Measurements from ENCODE around the gene BTBD9.
A peak's percentile ranks its signal among the peaks of the same experiment; 100 is the strongest.

The BTBD9 gene

DNA sequence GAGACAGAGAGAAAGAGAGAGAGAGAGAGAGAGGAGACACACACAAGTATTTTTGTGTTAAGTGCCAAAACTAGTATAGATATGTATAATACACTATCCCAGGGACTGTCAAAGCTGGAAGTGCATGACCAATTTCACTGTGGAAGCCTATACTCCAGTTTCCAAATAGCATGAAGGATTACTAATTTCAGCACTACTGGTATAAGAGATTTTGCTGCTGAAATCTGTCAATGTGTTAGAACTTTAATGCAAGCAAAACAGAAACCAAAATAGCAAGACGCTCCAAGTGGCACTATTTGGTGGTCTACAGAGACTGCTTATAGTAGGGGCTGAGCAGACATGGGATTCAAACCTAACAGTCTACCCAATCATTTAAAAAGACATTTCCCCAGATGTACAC, 284.8 kb downstream of the BTBD9 start:
- Histone ChIP-seq H2BK120ac (ENCODE audit: low read depth, low read length) (no peak overlapping the region), H2AK5ac (ENCODE audit: low read length, severe bottlenecking) (no peak overlapping the region), H2BK5ac (ENCODE audit: low read depth, low read length, poor library complexity, severe bottlenecking) (no peak overlapping the region), H3K36me3 (ENCODE audit: control insufficient read depth in 1 of 2, insufficient read depth in 2 of 2, low read depth in 1 of 2, low read length in 2 of 2) (no peaks in the 10 kb centered on the region), H4K91ac (ENCODE audit: low read length) (no peak overlapping the region), H2BK15ac (ENCODE audit: low read depth, poor library complexity, severe bottlenecking) (no peak overlapping the region), H3K18ac (ENCODE audit: low read depth in 1 of 2, low read length in 2 of 2) (peak overlapping the region in 1 of 2 experiments; percentile 33), H2BK12ac (ENCODE audit: low read length in 2 of 2) (no peak overlapping the region), H3K4me2 (ENCODE audit: low read length, poor library complexity, severe bottlenecking) (no peak overlapping the region), H2AFZ (ENCODE audit: low read depth, low read length) (no peak overlapping the region), H3K4me1 (ENCODE audit: control insufficient read depth, insufficient read depth, low read depth, low read length) (peaks cover 4% of the 10 kb centered on the region), H3K79me1 (replicated peaks; ENCODE audit: low read length, poor library complexity, severe bottlenecking) (peaks cover 2% of the 10 kb centered on the region), H4K8ac (ENCODE audit: low read length) (no peak overlapping the region), H3K14ac (ENCODE audit: low read length in 2 of 2) (no peak overlapping the region), H3K4me3 (ENCODE audit: insufficient read depth in 1 of 2, low read depth in 1 of 2, low read length in 2 of 2) (peak overlapping the region in 1 of 2 experiments; percentile 5), H3K27ac (ENCODE audit: low read length, poor library complexity, severe bottlenecking) (no peak overlapping the region), H3K23ac (ENCODE audit: low read length in 2 of 2) (no peak overlapping the region), H3K27me3 (ENCODE audit: control insufficient read depth in 1 of 2, insufficient read depth in 1 of 2, low read length in 2 of 2) (no peaks in the 10 kb centered on the region), H3K9ac (ENCODE audit: low read length) (peak overlapping the region; percentile 7), H3K9me3 (ENCODE audit: control insufficient read depth, low read length) (no peaks in the 10 kb centered on the region), H3K4ac (ENCODE audit: low read depth in 1 of 2, low read length in 2 of 2) (no peak overlapping the region)
- DNase-seq, result peak; percentile 19
- WGBS, result 88% methylated on average over 1 of the region's 1 CpG

DNA sequence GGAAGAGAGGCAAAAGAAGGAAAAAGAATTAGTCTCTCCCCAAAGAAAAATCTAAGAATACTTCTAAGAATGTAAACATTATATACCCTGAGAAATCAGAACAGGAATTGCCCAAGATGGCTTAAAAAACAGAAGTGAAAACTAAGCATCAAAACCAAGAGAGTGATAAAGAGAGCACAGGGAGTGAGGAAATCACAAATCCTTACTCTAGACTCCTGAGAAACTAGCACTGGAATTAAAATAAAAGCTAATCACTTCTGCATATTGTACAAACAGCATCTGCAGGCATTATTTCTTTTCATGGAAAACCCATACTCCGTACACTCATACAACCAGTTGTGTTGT, 285.7 kb downstream of the BTBD9 start:
- Histone ChIP-seq H3K23ac (ENCODE audit: low read length in 2 of 2) (no peak overlapping the region), H2BK15ac (ENCODE audit: low read depth, poor library complexity, severe bottlenecking) (no peak overlapping the region), H3K79me1 (replicated peaks; ENCODE audit: low read length, poor library complexity, severe bottlenecking) (peaks cover under 1% of the 10 kb centered on the region), H3K4me1 (ENCODE audit: control insufficient read depth, insufficient read depth, low read depth, low read length) (peaks cover 3% of the 10 kb centered on the region), H3K9ac (ENCODE audit: low read length) (no peak overlapping the region), H3K27me3 (ENCODE audit: control insufficient read depth in 1 of 2, insufficient read depth in 1 of 2, low read length in 2 of 2) (no peaks in the 10 kb centered on the region), H4K91ac (ENCODE audit: low read length) (no peak overlapping the region), H3K4me3 (ENCODE audit: insufficient read depth in 1 of 2, low read depth in 1 of 2, low read length in 2 of 2) (no peak overlapping the region), H2BK120ac (ENCODE audit: low read depth, low read length) (no peak overlapping the region), H2BK5ac (ENCODE audit: low read depth, low read length, poor library complexity, severe bottlenecking) (no peak overlapping the region), H3K9me3 (ENCODE audit: control insufficient read depth, low read length) (no peaks in the 10 kb centered on the region), H3K4me2 (ENCODE audit: low read length, poor library complexity, severe bottlenecking) (no peak overlapping the region), H3K14ac (ENCODE audit: low read length in 2 of 2) (no peak overlapping the region), H3K36me3 (ENCODE audit: control insufficient read depth in 1 of 2, insufficient read depth in 2 of 2, low read depth in 1 of 2, low read length in 2 of 2) (no peaks in the 10 kb centered on the region), H3K4ac (ENCODE audit: low read depth in 1 of 2, low read length in 2 of 2) (no peak overlapping the region), H4K8ac (ENCODE audit: low read length) (no peak overlapping the region), H2AK5ac (ENCODE audit: low read length, severe bottlenecking) (no peak overlapping the region), H2BK12ac (ENCODE audit: low read length in 2 of 2) (no peak overlapping the region), H3K18ac (ENCODE audit: low read depth in 1 of 2, low read length in 2 of 2) (no peak overlapping the region), H2AFZ (ENCODE audit: low read depth, low read length) (no peak overlapping the region), H3K27ac (ENCODE audit: low read length, poor library complexity, severe bottlenecking) (no peak overlapping the region)
- DNase-seq, result no peak
- WGBS, result no CpG with 5 or more reads among the region's 1 CpG

DNA sequence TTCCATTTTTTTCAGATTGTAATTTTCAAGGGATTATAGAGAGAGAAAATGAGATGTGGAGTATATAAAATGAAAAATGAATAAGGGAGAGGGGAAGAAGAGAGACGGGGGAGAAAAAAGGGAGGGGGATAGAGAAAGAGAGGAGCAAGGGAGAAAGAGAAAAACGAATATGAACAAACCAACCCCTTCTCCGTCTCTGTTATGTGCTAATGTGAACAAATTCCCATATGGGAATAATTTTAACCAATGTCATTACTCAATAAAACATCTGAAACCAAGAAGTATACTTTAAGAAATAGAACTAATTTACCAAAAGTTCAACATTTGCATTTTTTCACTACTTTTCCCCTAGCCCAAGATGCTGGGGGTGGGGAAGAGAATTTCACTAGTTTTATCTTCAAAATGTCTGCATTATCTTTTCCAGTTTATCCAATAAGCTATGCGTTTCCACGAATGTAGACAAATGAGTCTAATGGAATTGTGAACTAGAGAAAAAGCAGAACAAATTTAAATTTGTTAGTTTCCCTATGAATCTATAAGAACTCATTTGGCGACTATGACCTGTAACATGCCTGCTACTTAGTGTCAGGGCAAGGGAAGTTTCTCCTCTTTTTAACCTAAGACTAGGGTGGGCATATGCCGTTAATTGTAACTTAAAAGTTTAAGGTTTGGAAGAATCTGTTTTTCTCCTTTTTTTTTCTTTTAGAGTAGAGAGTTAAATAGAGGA, 286.3 kb downstream of the BTBD9 start:
- Histone ChIP-seq H3K18ac (ENCODE audit: low read depth in 1 of 2, low read length in 2 of 2) (no peak overlapping the region), H3K14ac (ENCODE audit: low read length in 2 of 2) (no peak overlapping the region), H3K79me1 (replicated peaks; ENCODE audit: low read length, poor library complexity, severe bottlenecking) (no peaks in the 10 kb centered on the region), H3K9me3 (ENCODE audit: control insufficient read depth, low read length) (no peaks in the 10 kb centered on the region), H2AFZ (ENCODE audit: low read depth, low read length) (no peak overlapping the region), H3K4me3 (ENCODE audit: insufficient read depth in 1 of 2, low read depth in 1 of 2, low read length in 2 of 2) (no peak overlapping the region), H2BK5ac (ENCODE audit: low read depth, low read length, poor library complexity, severe bottlenecking) (no peak overlapping the region), H2AK5ac (ENCODE audit: low read length, severe bottlenecking) (no peak overlapping the region), H2BK12ac (ENCODE audit: low read length in 2 of 2) (no peak overlapping the region), H3K9ac (ENCODE audit: low read length) (no peak overlapping the region), H3K4me2 (ENCODE audit: low read length, poor library complexity, severe bottlenecking) (no peak overlapping the region), H3K4me1 (ENCODE audit: control insufficient read depth, insufficient read depth, low read depth, low read length) (peaks cover 3% of the 10 kb centered on the region), H3K23ac (ENCODE audit: low read length in 2 of 2) (no peak overlapping the region), H3K27me3 (ENCODE audit: control insufficient read depth in 1 of 2, insufficient read depth in 1 of 2, low read length in 2 of 2) (no peaks in the 10 kb centered on the region), H4K8ac (ENCODE audit: low read length) (no peak overlapping the region), H4K91ac (ENCODE audit: low read length) (no peak overlapping the region), H2BK15ac (ENCODE audit: low read depth, poor library complexity, severe bottlenecking) (no peak overlapping the region), H3K4ac (ENCODE audit: low read depth in 1 of 2, low read length in 2 of 2) (no peak overlapping the region), H2BK120ac (ENCODE audit: low read depth, low read length) (no peak overlapping the region), H3K36me3 (ENCODE audit: control insufficient read depth in 1 of 2, insufficient read depth in 2 of 2, low read depth in 1 of 2, low read length in 2 of 2) (no peaks in the 10 kb centered on the region), H3K27ac (ENCODE audit: low read length, poor library complexity, severe bottlenecking) (no peak overlapping the region)
- 78% methylated on average over 5 of the region's 7 CpGs for WGBS
- no peak for DNase-seq

DNA sequence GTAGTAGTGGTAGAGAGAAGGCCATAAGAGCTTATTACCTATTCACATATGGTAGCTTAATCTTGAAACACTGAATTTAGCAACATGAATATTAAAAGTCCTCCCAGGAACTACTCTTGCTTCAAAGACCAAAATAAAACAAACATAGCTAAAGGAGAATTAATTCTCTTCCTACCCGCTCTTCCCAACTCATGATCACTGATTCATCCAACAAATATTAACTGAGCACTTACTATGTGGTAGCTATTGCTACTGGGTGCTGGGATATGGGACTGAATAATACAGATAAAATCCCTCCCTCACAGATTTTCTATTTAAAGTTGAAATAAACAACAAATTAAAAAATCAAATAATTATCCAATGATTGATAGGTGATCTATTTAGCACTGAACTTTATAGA, 287.1 kb downstream of the BTBD9 start:
- Histone ChIP-seq H2BK120ac (ENCODE audit: low read depth, low read length) (no peak overlapping the region), H3K4me2 (ENCODE audit: low read length, poor library complexity, severe bottlenecking) (no peak overlapping the region), H3K23ac (ENCODE audit: low read length in 2 of 2) (no peak overlapping the region), H4K91ac (ENCODE audit: low read length) (no peak overlapping the region), H3K18ac (ENCODE audit: low read depth in 1 of 2, low read length in 2 of 2) (no peak overlapping the region), H3K9ac (ENCODE audit: low read length) (no peak overlapping the region), H3K4me3 (ENCODE audit: insufficient read depth in 1 of 2, low read depth in 1 of 2, low read length in 2 of 2) (no peak overlapping the region), H4K8ac (ENCODE audit: low read length) (no peak overlapping the region), H3K36me3 (ENCODE audit: control insufficient read depth in 1 of 2, insufficient read depth in 2 of 2, low read depth in 1 of 2, low read length in 2 of 2) (no peaks in the 10 kb centered on the region), H3K79me1 (replicated peaks; ENCODE audit: low read length, poor library complexity, severe bottlenecking) (no peaks in the 10 kb centered on the region), H3K4me1 (ENCODE audit: control insufficient read depth, insufficient read depth, low read depth, low read length) (peaks cover 2% of the 10 kb centered on the region), H3K27ac (ENCODE audit: low read length, poor library complexity, severe bottlenecking) (peak overlapping the region; percentile 8), H3K14ac (ENCODE audit: low read length in 2 of 2) (no peak overlapping the region), H3K27me3 (ENCODE audit: control insufficient read depth in 1 of 2, insufficient read depth in 1 of 2, low read length in 2 of 2) (no peaks in the 10 kb centered on the region), H2BK5ac (ENCODE audit: low read depth, low read length, poor library complexity, severe bottlenecking) (no peak overlapping the region), H3K9me3 (ENCODE audit: control insufficient read depth, low read length) (no peaks in the 10 kb centered on the region), H2AFZ (ENCODE audit: low read depth, low read length) (no peak overlapping the region), H2AK5ac (ENCODE audit: low read length, severe bottlenecking) (no peak overlapping the region), H2BK12ac (ENCODE audit: low read length in 2 of 2) (no peak overlapping the region), H3K4ac (ENCODE audit: low read depth in 1 of 2, low read length in 2 of 2) (no peak overlapping the region), H2BK15ac (ENCODE audit: low read depth, poor library complexity, severe bottlenecking) (no peak overlapping the region)
- WGBS, result no CpG with 5 or more reads among the region's 1 CpG
- DNase-seq, result peak; percentile 18

All from mesenchymal stem cell (in vitro differentiated cells and primary cell).